Neuronal stem cell (in vitro differentiated cells): ENCODE data around the gene ZNF771.

ENCODE experiments used
- DNase-seq: peaks from one replicate; pipeline ENCODE4 v3.0.0-alpha.2; 2013; ENCODE audit warnings: low spot score
- H2AFZ ChIP-seq: one replicate; pipeline ENCODE4 v1.6.1; 2013; ENCODE audit warnings: mild to moderate bottlenecking, low read length, inconsistent platforms
- H2AK5ac ChIP-seq: 2 replicates; pipeline ENCODE4 v1.6.1; 2013; ENCODE audit warnings: low read depth, mild to moderate bottlenecking, inconsistent platforms, low read length, moderate library complexity, mixed read lengths
- H2BK120ac ChIP-seq: 2 replicates; pipeline ENCODE4 v1.6.1; 2013; ENCODE audit warnings: low read depth, mild to moderate bottlenecking, inconsistent platforms, low read length, moderate library complexity, mixed read lengths
- H2BK12ac ChIP-seq: one replicate; pipeline ENCODE4 v1.6.1; 2013; ENCODE audit warnings: low read length, inconsistent platforms
- H2BK15ac ChIP-seq: 2 replicates; pipeline ENCODE4 v1.6.1; 2013; ENCODE audit warnings: mild to moderate bottlenecking, low read length, inconsistent platforms, mixed read lengths
- H2BK5ac ChIP-seq: one replicate; pipeline ENCODE4 v1.6.1; 2013; ENCODE audit warnings: inconsistent platforms, mild to moderate bottlenecking, low read length, moderate library complexity
- H3K14ac ChIP-seq: one replicate; pipeline ENCODE4 v1.6.1; 2013; ENCODE audit warnings: low read length, inconsistent platforms
- H3K18ac ChIP-seq: 2 replicates; pipeline ENCODE4 v1.6.1; 2013; ENCODE audit warnings: low read length, inconsistent platforms
- H3K23ac ChIP-seq: 2 replicates; pipeline ENCODE4 v1.6.1; 2013; ENCODE audit warnings: low read depth, mild to moderate bottlenecking, mixed read lengths, low read length, inconsistent platforms; ENCODE audit not compliant: poor library complexity
- H3K27ac ChIP-seq: replicated peaks from 3 replicates; pipeline ENCODE4 v1.5.1; 2013; ENCODE audit warnings: low read length, inconsistent platforms
- H3K27me3 ChIP-seq, 3 experiments: 2 replicates each; pipeline ENCODE4 v1.6.1; 2013; ENCODE audit warnings: low read length in 3 of 3, mild to moderate bottlenecking in 2 of 3, inconsistent platforms in 1 of 3, low read depth in 1 of 3, mixed read lengths in 1 of 3, moderate library complexity in 1 of 3; ENCODE audit not compliant: control insufficient read depth in 3 of 3, insufficient read depth in 3 of 3
- H3K36me3 ChIP-seq, 2 donors: replicated peaks in 1 of 2; 2 replicates each; pipeline ENCODE4 v1.6.1; 2013; ENCODE audit warnings: low read length in 2 of 2; ENCODE audit not compliant: control insufficient read depth in 2 of 2, insufficient read depth in 2 of 2
- H3K4ac ChIP-seq: 2 replicates; pipeline ENCODE4 v1.6.1; 2013; ENCODE audit warnings: inconsistent platforms, mild to moderate bottlenecking, low read length, moderate library complexity
- H3K4me1 ChIP-seq, 2 donors: 1 replicate in 1 of 2; 2 replicates in 1 of 2; pipeline ENCODE4 v1.6.1; 2013; ENCODE audit warnings: low read length in 2 of 2, low read depth in 1 of 2; ENCODE audit not compliant: control insufficient read depth in 2 of 2, insufficient read depth in 1 of 2
- H3K4me2 ChIP-seq: one replicate; pipeline ENCODE4 v1.6.1; 2013; ENCODE audit warnings: mild to moderate bottlenecking, low read length, inconsistent platforms; ENCODE audit not compliant: insufficient read depth, poor library complexity, severe bottlenecking
- H3K4me3 ChIP-seq, 2 donors: 2 replicates each; pipeline ENCODE4 v1.5.1; 2013; ENCODE audit warnings: low read length in 2 of 2, mild to moderate bottlenecking in 2 of 2, inconsistent platforms in 1 of 2, moderate library complexity in 1 of 2
- H3K79me1 ChIP-seq: one replicate; pipeline ENCODE4 v1.6.1; 2013; ENCODE audit warnings: low read depth, mild to moderate bottlenecking, inconsistent platforms, low read length, moderate library complexity
- H3K9ac ChIP-seq: one replicate; pipeline ENCODE4 v1.6.1; 2013; ENCODE audit warnings: mild to moderate bottlenecking, low read depth, low read length, inconsistent platforms; ENCODE audit not compliant: poor library complexity
- H3K9me3 ChIP-seq, 2 donors: replicated peaks in 1 of 2; 2 replicates each; pipeline versions ENCODE3 to v1.6.1; 2013; ENCODE audit warnings: low read length in 2 of 2, mild to moderate bottlenecking in 2 of 2, inconsistent platforms in 1 of 2, low read depth in 1 of 2, mixed read lengths in 1 of 2, moderate library complexity in 1 of 2; ENCODE audit not compliant: control insufficient read depth in 2 of 2, insufficient read depth in 1 of 2
- H4K8ac ChIP-seq: one replicate; pipeline ENCODE4 v1.6.1; 2013; ENCODE audit warnings: low read depth, mild to moderate bottlenecking, inconsistent platforms, low read length, moderate library complexity
- H4K91ac ChIP-seq: one replicate; pipeline ENCODE4 v1.6.1; 2013; ENCODE audit warnings: low read length, low read depth, mild to moderate bottlenecking, inconsistent platforms; ENCODE audit not compliant: poor library complexity
- WGBS, 2 donors: extraction: QIAGEN DNeasy Blood & Tissue Kit; methylation state at CpG; one replicate each; pipeline ENCODE4 v1.1.7; 2013; ENCODE audit warnings: missing lambda C conversion rate in 2 of 2, mixed read lengths in 1 of 2; ENCODE audit not compliant: insufficient read length in 2 of 2, insufficient replicate concordance in 1 of 2; ENCODE audit errors: extremely low coverage in 2 of 2; 5-methylcytosine and 5-hydroxymethylcytosine counted together

ZNF771 gene

GRCh38 chr16:30444231-30445148 is 37.1 kb downstream of the ZNF771 start:
- no peak overlapping the region for H3K4ac ChIP-seq
- peaks cover 7 to 8% of the 10 kb centered on the region in 2 donors for H3K4me1 ChIP-seq
- no peak overlapping the region for H2AK5ac ChIP-seq
- no peak overlapping the region for H4K91ac ChIP-seq
- peaks cover 4% of the 10 kb centered on the region for H3K79me1 ChIP-seq
- no peak for DNase-seq
- H3K4me2 ChIP-seq: peak overlapping the region; percentile 82
- peak overlapping the region; percentile 91 for H2AFZ ChIP-seq
- peaks cover 4 to 19% of the 10 kb centered on the region in 2 donors for H3K9me3 ChIP-seq
- H2BK12ac ChIP-seq: no peak overlapping the region
- no peak overlapping the region for H4K8ac ChIP-seq
- peak overlapping the region; percentile 65 to 89 for H3K4me3 ChIP-seq
- H2BK5ac ChIP-seq: no peak overlapping the region
- H2BK120ac ChIP-seq: no peak overlapping the region
- peaks cover 6 to 20% of the 10 kb centered on the region in 2 donors for H3K36me3 ChIP-seq
- no peak overlapping the region for H3K14ac ChIP-seq
- peak overlapping the region; percentile 87 for H3K9ac ChIP-seq
- peak overlapping the region; percentile 96 for H3K18ac ChIP-seq
- H2BK15ac ChIP-seq: no peak overlapping the region
- H3K23ac ChIP-seq: peak overlapping the region; percentile 38
- no peak overlapping the region for H3K27ac ChIP-seq
- H3K27me3 ChIP-seq: no peaks in the 10 kb centered on the region
- WGBS, 2 donors: no CpG with 5 or more reads among the region's 29 CpGs

- Histone ChIP-seq H3K18ac (peak overlapping the region; percentile 96), H3K9me3 (peaks cover 4 to 19% of the 10 kb centered on the region in 2 donors), H3K79me1 (peaks cover 4% of the 10 kb centered on the region), H4K8ac (no peak overlapping the region), H3K27me3 (no peaks in the 10 kb centered on the region), H3K4me3 (peak overlapping the region; percentile 65 to 89), H2BK5ac (no peak overlapping the region), H2BK15ac (no peak overlapping the region), H4K91ac (no peak overlapping the region), H2BK120ac (no peak overlapping the region), H3K9ac (peak overlapping the region; percentile 87), H2BK12ac (no peak overlapping the region), H3K27ac (no peak overlapping the region), H3K4ac (no peak overlapping the region), H3K4me1 (peaks cover 7 to 8% of the 10 kb centered on the region in 2 donors), H2AFZ (peak overlapping the region; percentile 91), H3K4me2 (peak overlapping the region; percentile 82), H2AK5ac (no peak overlapping the region), H3K14ac (no peak overlapping the region), H3K36me3 (peaks cover 6 to 20% of the 10 kb centered on the region in 2 donors), H3K23ac (peak overlapping the region; percentile 38)
- WGBS, 2 donors: no CpG with 5 or more reads among the region's 11 CpGs
- DNase-seq: no peak
Measured at GRCh38 chr16:30445149-30445407, 37.7 kb downstream of the ZNF771 start.

- no peak within 1 kb of the TSS for H2AK5ac ChIP-seq
- H2BK5ac ChIP-seq: peak within 1 kb of the TSS; percentile 22
- H3K4ac ChIP-seq: no peak within 1 kb of the TSS
- H3K14ac ChIP-seq: no peak within 1 kb of the TSS
- peak within 1 kb of the TSS; percentile 82 for H3K4me2 ChIP-seq
- H3K9me3 ChIP-seq: peaks cover 4 to 19% of the 10 kb centered on the region in 2 donors
- peak within 1 kb of the TSS; percentile 96 for H3K18ac ChIP-seq
- peaks cover 6 to 20% of the 10 kb centered on the region in 2 donors for H3K36me3 ChIP-seq
- no peak within 1 kb of the TSS for H4K91ac ChIP-seq
- H2AFZ ChIP-seq: peak within 1 kb of the TSS; percentile 91
- H3K79me1 ChIP-seq: peaks cover 4% of the 10 kb centered on the region
- H3K4me3 ChIP-seq: peak within 1 kb of the TSS; percentile 65 to 89
- peak within 1 kb of the TSS; percentile 87 for H3K9ac ChIP-seq
- H2BK120ac ChIP-seq: no peak within 1 kb of the TSS
- H2BK12ac ChIP-seq: no peak within 1 kb of the TSS
- peak; percentile 91 for DNase-seq
- H3K27me3 ChIP-seq: no peaks in the 10 kb centered on the region
- H2BK15ac ChIP-seq: no peak within 1 kb of the TSS
- H4K8ac ChIP-seq: no peak within 1 kb of the TSS
- H3K23ac ChIP-seq: peak within 1 kb of the TSS; percentile 46
- H3K4me1 ChIP-seq: peaks cover 7 to 8% of the 10 kb centered on the region in 2 donors
- WGBS, 2 donors: no CpG with 5 or more reads among the region's 59 CpGs
- H3K27ac ChIP-seq: peak within 1 kb of the TSS; percentile 65
Measured at GRCh38 chr16:30445408-30446202, 38.2 kb downstream of the ZNF771 start, which contains the start of gene SEPHS2. Gene SEPHS2, minus strand, starts transcription at chr16:30445874. Its CDS starts 147 bp downstream, at chr16:30445727.

GRCh38 chr16:30446203-30446595 is 38.8 kb downstream of the ZNF771 start:
- Histone ChIP-seq H3K4ac (no peak overlapping the region), H3K27me3 (no peaks in the 10 kb centered on the region), H3K4me1 (peaks cover 7 to 8% of the 10 kb centered on the region in 2 donors), H3K18ac (no peak overlapping the region), H2BK15ac (no peak overlapping the region), H3K4me2 (peak overlapping the region; percentile 82), H2AFZ (peak overlapping the region; percentile 91), H2BK5ac (no peak overlapping the region), H3K9me3 (peaks cover 4 to 19% of the 10 kb centered on the region in 2 donors), H2BK12ac (no peak overlapping the region), H2AK5ac (no peak overlapping the region), H3K9ac (no peak overlapping the region), H3K27ac (no peak overlapping the region), H4K8ac (no peak overlapping the region), H3K36me3 (peaks cover 6 to 20% of the 10 kb centered on the region in 2 donors), H4K91ac (no peak overlapping the region), H3K14ac (no peak overlapping the region), H3K79me1 (peaks cover 4% of the 10 kb centered on the region), H3K4me3 (peak overlapping the region in 1 of 2 donors; percentile 65), H3K23ac (no peak overlapping the region), H2BK120ac (no peak overlapping the region)
- whole genome bisulfite sequencing, 2 donors: no CpG with 5 or more reads among the region's 10 CpGs
- no peak for DNase-seq
